ENCODE results near the gene NMT2. TPM values are rescaled to one million over a fixed set of nuclear protein-coding genes. Genes with fewer than 3 reads are reported as not detected.

The NMT2 gene
- total and polyA plus RNA-seq, 7 donors, result 3.9 to 12.9 (median 8.2) TPM

- ATAC-seq (no peak), DNase-seq (no peak)
- Histone ChIP-seq H3K4me3 (no peak overlapping the region), H3K27me3 (ENCODE audit: insufficient read depth in 3 of 3, low read length in 2 of 3) (no peaks in the 10 kb centered on the region), H3K27ac (no peak overlapping the region), H3K36me3 (ENCODE audit: insufficient read depth in 1 of 2, low read depth in 1 of 2) (peaks cover 6 to 48% of the 10 kb centered on the region in 2 donors), H3K9me3 (no peaks in the 10 kb centered on the region), H3K4me1 (peaks cover 8% of the 10 kb centered on the region)
- intact Hi-C loops (cut with DNase I), result loop anchor here (1.0 to 10.0 kb wide), 4 partner anchors 25 to 595 kb away; partner anchors contain the start of genes MEIG1 (in 2 of the 2) and NMT2 (in 2 of the 2)
- 86 to 94% (median 87%) methylated on average over 4 of the region's 4 CpGs for WGBS, 3 donors
- TF ChIP-seq, protein P1, sequence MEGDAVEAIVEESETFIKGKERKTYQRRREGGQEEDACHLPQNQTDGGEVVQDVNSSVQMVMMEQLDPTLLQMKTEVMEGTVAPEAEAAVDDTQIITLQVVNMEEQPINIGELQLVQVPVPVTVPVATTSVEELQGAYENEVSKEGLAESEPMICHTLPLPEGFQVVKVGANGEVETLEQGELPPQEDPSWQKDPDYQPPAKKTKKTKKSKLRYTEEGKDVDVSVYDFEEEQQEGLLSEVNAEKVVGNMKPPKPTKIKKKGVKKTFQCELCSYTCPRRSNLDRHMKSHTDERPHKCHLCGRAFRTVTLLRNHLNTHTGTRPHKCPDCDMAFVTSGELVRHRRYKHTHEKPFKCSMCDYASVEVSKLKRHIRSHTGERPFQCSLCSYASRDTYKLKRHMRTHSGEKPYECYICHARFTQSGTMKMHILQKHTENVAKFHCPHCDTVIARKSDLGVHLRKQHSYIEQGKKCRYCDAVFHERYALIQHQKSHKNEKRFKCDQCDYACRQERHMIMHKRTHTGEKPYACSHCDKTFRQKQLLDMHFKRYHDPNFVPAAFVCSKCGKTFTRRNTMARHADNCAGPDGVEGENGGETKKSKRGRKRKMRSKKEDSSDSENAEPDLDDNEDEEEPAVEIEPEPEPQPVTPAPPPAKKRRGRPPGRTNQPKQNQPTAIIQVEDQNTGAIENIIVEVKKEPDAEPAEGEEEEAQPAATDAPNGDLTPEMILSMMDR (IDR thresholded peaks at IDR 0.05), result no peak
Measured at GRCh38 chr10:15099886-15100285, 68.6 kb downstream of the NMT2 start.

GRCh38 chr10:15097011-15097812 lies 71.3 kb downstream of the NMT2 start, which contains the start of gene RPP38:
Gene RPP38 (plus strand): TSS chr10:15097355. CDS start chr10:15103315, 5,960 bp downstream.
- Histone ChIP-seq H3K4me1 (peaks cover 8% of the 10 kb centered on the region), H3K9me3 (no peaks in the 10 kb centered on the region), H3K4me3 (peak within 1 kb of the TSS; percentile 86), H3K27ac (peak within 1 kb of the TSS; percentile 93), H3K27me3 (ENCODE audit: insufficient read depth in 3 of 3, low read length in 2 of 3) (no peaks in the 10 kb centered on the region), H3K36me3 (ENCODE audit: insufficient read depth in 1 of 2, low read depth in 1 of 2) (peaks cover 0 to 21% of the 10 kb centered on the region in 2 donors)
- DNase-seq, result peak; percentile 97 to 99
- ATAC-seq, result peak; percentile 98 to 99 (median 99)
- TF ChIP-seq, protein P1 (IDR thresholded peaks at IDR 0.05), result no peak
- whole genome bisulfite sequencing, 3 donors, result 0% methylated on average over 59 to 84 of the region's 84 CpGs
- intact Hi-C loops (cut with DNase I), result loop anchor here (5.0 kb wide), 2 partner anchors 70 to 140 kb away; partner anchors contain the start of genes MEIG1 (in 2 of the 2) and NMT2 (in 2 of the 2)

DNA sequence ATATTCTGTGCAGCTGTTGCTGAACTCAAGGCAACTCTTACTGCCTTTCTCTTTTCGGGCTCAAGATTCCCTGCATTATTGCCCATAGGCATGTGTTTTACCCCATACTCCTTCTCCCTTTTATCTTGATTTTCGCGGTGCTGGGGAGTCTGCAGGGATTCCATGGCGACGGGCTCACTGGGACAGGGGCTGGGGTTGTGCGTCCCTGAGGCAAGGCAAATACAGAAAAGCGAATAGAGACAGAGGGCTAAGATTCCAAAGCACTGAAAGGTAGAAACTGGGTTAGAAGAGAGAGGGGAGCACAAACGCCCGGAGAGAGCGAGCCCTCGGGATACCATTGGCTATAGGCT lies 71.9 kb downstream of the NMT2 start:
- DNase-seq (no peak), ATAC-seq (peak in 2 of 4 donors; percentile 17 to 27)
- Histone ChIP-seq H3K27ac (peak overlapping the region; percentile 93), H3K4me1 (peaks cover 8% of the 10 kb centered on the region), H3K27me3 (ENCODE audit: insufficient read depth in 3 of 3, low read length in 2 of 3) (no peaks in the 10 kb centered on the region), H3K9me3 (no peaks in the 10 kb centered on the region), H3K36me3 (ENCODE audit: insufficient read depth in 1 of 2, low read depth in 1 of 2) (peaks cover 0 to 15% of the 10 kb centered on the region in 2 donors), H3K4me3 (peak overlapping the region; percentile 86)
- TF ChIP-seq, protein P1 (IDR thresholded peaks at IDR 0.05), result no peak
- intact Hi-C loops (cut with DNase I), result loop anchor here (5.0 kb wide), 2 partner anchors 71 to 139 kb away; partner anchors contain the start of genes MEIG1 (in 2 of the 2) and NMT2 (in 2 of the 2)
- whole genome bisulfite sequencing, 3 donors, result 0 to 1% (median 1%) methylated on average over 11 of the region's 11 CpGs

DNA sequence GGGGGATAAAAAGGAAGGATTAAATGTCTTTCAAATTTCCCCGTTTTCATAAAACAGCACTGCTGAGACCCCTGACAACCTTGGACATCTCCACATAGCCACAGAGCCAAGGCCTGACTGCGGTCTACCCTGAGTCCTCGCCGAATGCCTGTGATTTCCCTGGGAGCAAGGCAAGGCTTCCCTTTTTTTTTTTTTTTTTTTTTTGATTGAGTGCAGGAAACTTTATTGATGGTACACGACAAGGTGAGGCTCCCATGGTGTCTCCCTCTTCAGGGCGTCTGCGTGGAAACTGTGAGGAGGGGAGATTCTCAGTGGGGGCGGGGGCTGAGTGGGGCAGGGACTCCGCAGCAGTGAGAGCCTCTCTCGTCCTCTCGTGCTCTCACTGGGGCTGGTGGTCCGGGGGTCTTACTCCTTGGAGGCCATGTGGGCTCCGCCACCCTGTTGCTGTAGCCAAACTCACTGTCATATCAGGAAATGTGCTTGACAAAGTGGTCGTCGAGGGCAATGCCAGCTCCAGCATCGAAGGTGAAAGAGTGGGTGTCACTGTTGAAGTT lies 75.6 kb downstream of the NMT2 start:
- WGBS, 3 donors, result 83 to 89% (median 85%) methylated on average over 16 of the region's 16 CpGs
- H3K27me3 ChIP-seq (ENCODE audit: insufficient read depth in 3 of 3, low read length in 2 of 3), result peaks cover 0 to 3% (median 0%) of the 10 kb centered on the region in 3 donors
- no peak overlapping the region for H3K27ac ChIP-seq
- no peaks in the 10 kb centered on the region for H3K36me3 ChIP-seq (ENCODE audit: insufficient read depth in 1 of 2, low read depth in 1 of 2)
- intact Hi-C loops (cut with DNase I), result no loop called here
- H3K4me3 ChIP-seq, result no peak overlapping the region
- no peak for ATAC-seq
- H3K9me3 ChIP-seq, result no peaks in the 10 kb centered on the region
- TF ChIP-seq, protein P1 (IDR thresholded peaks at IDR 0.05), result no peak
- peaks cover under 1% of the 10 kb centered on the region for H3K4me1 ChIP-seq
- no peak for DNase-seq

Measured in psoas muscle (tissue), 8 donors.